Endothelial cell of umbilical vein (primary cell): Measurements from ENCODE around the gene PFDN6. TPM values are rescaled to one million over a fixed set of nuclear protein-coding genes. Genes with fewer than 3 reads are reported as not detected.

Experiments used
- BruUV-seq: library from RNA; stranded (reverse); fragments of 400-500 nt; replicated peaks from 2 replicates; lab custom pipeline; 2021; lab: Mats Ljungman, UMichigan
- CTCF ChIA-PET: fragments of 300-600, 350-600 bp; sonication (Branson Sonifier 250); formaldehyde crosslinking; loops from one replicate; lab custom pipeline; 2021; ENCODE audit warnings: antibody characterized with exemption, inconsistent platforms; lab: Charles Lee
- POLR2A ChIA-PET: fragments of 300-600, 350-600 bp; sonication (Branson Sonifier 250); formaldehyde crosslinking; loops from one replicate; lab custom pipeline; 2021; ENCODE audit warnings: antibody characterized with exemption, inconsistent platforms; lab: Charles Lee
- DNase-seq: peaks from one replicate; pipeline ENCODE4 v3.0.0-alpha.2; 2011; ENCODE audit warnings: low read depth, low spot score
- FAIRE-seq: peaks from 2 replicates; lab custom pipeline; 2011; peaks lifted over from hg19 to GRCh38; lab: Jason Lieb, UNC
- H2AFZ ChIP-seq: 2 replicates; pipeline ENCODE4 v1.6.0; 2012; ENCODE audit warnings: low read depth, low read length, control low read depth, inconsistent platforms
- H3K27ac ChIP-seq: 2 replicates; pipeline ENCODE4 v1.5.1; 2011; ENCODE audit warnings: low read depth, mild to moderate bottlenecking, control low read depth, low read length, moderate library complexity; ENCODE audit not compliant: insufficient read depth
- H3K27me3 ChIP-seq, 2 experiments: 2 replicates each; pipeline versions ENCODE4 v1.6.0 to v1.6.1; 2011; ENCODE audit warnings: low read length in 2 of 2, mixed read lengths in 1 of 2; ENCODE audit not compliant: control insufficient read depth in 2 of 2, insufficient read depth in 2 of 2
- H3K36me3 ChIP-seq, 2 experiments: 2 replicates in 1 of 2; 3 replicates in 1 of 2; pipeline ENCODE4 v1.5.1; 2011; ENCODE audit warnings: low read length in 2 of 2, mild to moderate bottlenecking in 1 of 2, moderate library complexity in 1 of 2; ENCODE audit not compliant: control insufficient read depth in 2 of 2, insufficient read depth in 2 of 2; ENCODE audit errors: extremely low read depth in 1 of 2
- H3K4me1 ChIP-seq: 3 replicates; pipeline ENCODE4 v1.5.1; 2011; ENCODE audit warnings: mild to moderate bottlenecking, low read length; ENCODE audit not compliant: control insufficient read depth, insufficient read depth; ENCODE audit errors: extremely low read depth
- H3K4me2 ChIP-seq: 2 replicates; pipeline ENCODE4 v1.6.1; 2011; ENCODE audit warnings: low read length, control low read depth, mixed read lengths; ENCODE audit not compliant: insufficient read depth
- H3K4me3 ChIP-seq, 3 experiments: fragments of 200-600 bp in 1 of 3; sonication (generic), shearing (Covaris generic) in 1 of 3; replicated peaks in 1 of 3; 2 replicates each; pipeline ENCODE4 v1.5.1; 2011 to 2016; ENCODE audit warnings: control low read depth in 3 of 3, low read length in 3 of 3, mild to moderate bottlenecking in 2 of 3, inconsistent platforms in 1 of 3, low read depth in 1 of 3, moderate library complexity in 1 of 3; ENCODE audit not compliant: insufficient read depth in 1 of 3
- H3K79me2 ChIP-seq: 2 replicates; pipeline ENCODE4 v1.6.0; 2012; ENCODE audit warnings: low read length, inconsistent platforms; ENCODE audit not compliant: control insufficient read depth, insufficient read depth
- H3K9ac ChIP-seq: replicated peaks from 2 replicates; pipeline ENCODE3; 2011; ENCODE audit warnings: low read length, control low read depth; ENCODE audit not compliant: insufficient read depth; ENCODE audit errors: extremely low read depth
- H3K9me1 ChIP-seq: replicated peaks from 3 replicates; pipeline ENCODE4 v1.6.0; 2011; ENCODE audit warnings: mild to moderate bottlenecking, low read length; ENCODE audit not compliant: control insufficient read depth, insufficient read depth; ENCODE audit errors: extremely low read depth
- H3K9me3 ChIP-seq: replicated peaks from 2 replicates; pipeline ENCODE4 v1.5.1; 2012; ENCODE audit warnings: low read length, inconsistent platforms; ENCODE audit not compliant: control insufficient read depth, insufficient read depth
- H4K20me1 ChIP-seq: replicated peaks from 2 replicates; pipeline ENCODE3; 2011; ENCODE audit warnings: mild to moderate bottlenecking, low read length; ENCODE audit not compliant: control insufficient read depth, insufficient read depth; ENCODE audit errors: extremely low read depth
- EZH2 ChIP-seq: IDR thresholded peaks from 2 replicates; pipeline ENCODE4 v1.6.1; 2012; ENCODE audit warnings: borderline replicate concordance, low read depth, mild to moderate bottlenecking, moderate library complexity, low read length, inconsistent platforms; ENCODE audit not compliant: severe bottlenecking
- FOS ChIP-seq: IDR thresholded peaks from 2 replicates; pipeline ENCODE4 v1.6.1; 2011; ENCODE audit warnings: mild to moderate bottlenecking, low read length, moderate library complexity, borderline replicate concordance; ENCODE audit not compliant: insufficient read depth
- MYC ChIP-seq: IDR thresholded peaks from one replicate; pipeline ENCODE4 v1.6.1; 2011; ENCODE audit warnings: mild to moderate bottlenecking, low read depth, low read length
- POLR2AphosphoS5 ChIP-seq: IDR thresholded peaks from 2 replicates; pipeline ENCODE4 v1.6.1; 2012; ENCODE audit warnings: low read depth, mild to moderate bottlenecking, control low read depth, low read length, moderate library complexity; ENCODE audit not compliant: insufficient read depth
- dilution Hi-C: fragments of 300-500 bp; cut with MboI; formaldehyde crosslinking; loops from one replicate; pipeline ENCODE4 v1.15.0; 2019; ENCODE audit warnings: low sequenced_read_pairs; ENCODE audit not compliant: extremely low pct_ligation_motif_present
- intact Hi-C: fragments of 100-400 bp; cut with micrococcal nuclease; formaldehyde crosslinking; loops from one replicate; pipeline ENCODE4 v1.10.0; 2022
- polyA plus RNA-seq, 4 experiments: library from polyadenylated mRNA; depleted of rRNA in 3 of 4; stranded (reverse) in 3 of 4; unstranded in 1 of 4; fragments of >200 nt; gene quantifications; 2 replicates each; pipeline versions ENCODE4 v1.2.1 to v1.2.3, GENCODE V29; 2011 to 2012; ENCODE audit warnings: missing spikeins in 1 of 4
- total RNA-seq: library from RNA; stranded (reverse); gene quantifications from 2 replicates; pipeline ENCODE4 v1.2.3, GENCODE V29; 2021
- TF ChIP-seq, protein P1 (sequence below), 2 donors: IDR thresholded peaks; 1 replicate in 1 of 2; 2 replicates in 1 of 2; pipeline ENCODE4 v1.5.1; 2011; ENCODE audit warnings: low read length in 2 of 2, mild to moderate bottlenecking in 2 of 2, moderate library complexity in 2 of 2, control low read depth in 1 of 2, inconsistent platforms in 1 of 2, low read depth in 1 of 2; ENCODE audit not compliant: insufficient read depth in 1 of 2; ENCODE audit errors: extremely low read depth in 1 of 2

The PFDN6 gene
- total and polyA plus RNA-seq, 2 donors (not counting 3 experiments of a cell fraction or from before 2014, with no cell fraction given) = 31.0 to 63.5 TPM

DNA sequence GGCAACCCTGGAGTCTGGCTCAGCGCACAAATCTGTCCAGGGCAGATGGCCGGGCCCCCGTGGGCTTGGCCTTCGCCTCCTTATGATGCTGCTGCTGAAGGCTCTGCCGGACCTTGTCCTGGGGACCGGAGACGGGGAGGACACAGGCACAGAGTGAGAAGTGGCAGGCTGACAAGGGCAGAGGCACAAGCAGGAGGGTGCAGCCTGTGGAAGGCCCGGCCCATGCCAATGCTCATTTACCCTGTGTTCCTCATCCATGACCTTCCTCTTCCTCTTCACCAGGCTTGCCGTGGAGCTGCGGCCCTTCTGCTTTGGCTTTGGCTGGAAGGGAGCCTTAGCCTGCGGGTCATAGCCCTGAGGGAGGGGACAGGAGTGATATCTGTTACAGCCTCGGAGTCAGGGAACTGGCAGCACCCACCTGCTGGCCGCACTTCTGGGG is 10.1 kb upstream of the PFDN6 start:
- intact Hi-C loops = no loop called here
- dilution Hi-C loops = no loop called here
- no peak for FAIRE-seq

GRCh38 chr6:33279971-33280511 is 9.4 kb upstream of the PFDN6 start:
- FAIRE-seq (peak; percentile 24), DNase-seq (peak; percentile 64)
- Histone ChIP-seq H3K9me3 (no peaks in the 10 kb centered on the region), H3K27ac (no peak overlapping the region), H3K9me1 (no peaks in the 10 kb centered on the region), H3K79me2 (peaks cover 8% of the 10 kb centered on the region), H3K9ac (no peak overlapping the region), H3K4me1 (peaks cover 17% of the 10 kb centered on the region), H3K27me3 (no peaks in the 10 kb centered on the region), H3K36me3 (peaks cover 0 to 33% of the 10 kb centered on the region in 2 experiments), H3K4me3 (no peak overlapping the region), H3K4me2 (no peak overlapping the region), H2AFZ (no peak overlapping the region), H4K20me1 (no peaks in the 10 kb centered on the region)
- dilution Hi-C loops = no loop called here
- TF ChIP-seq, protein P1, sequence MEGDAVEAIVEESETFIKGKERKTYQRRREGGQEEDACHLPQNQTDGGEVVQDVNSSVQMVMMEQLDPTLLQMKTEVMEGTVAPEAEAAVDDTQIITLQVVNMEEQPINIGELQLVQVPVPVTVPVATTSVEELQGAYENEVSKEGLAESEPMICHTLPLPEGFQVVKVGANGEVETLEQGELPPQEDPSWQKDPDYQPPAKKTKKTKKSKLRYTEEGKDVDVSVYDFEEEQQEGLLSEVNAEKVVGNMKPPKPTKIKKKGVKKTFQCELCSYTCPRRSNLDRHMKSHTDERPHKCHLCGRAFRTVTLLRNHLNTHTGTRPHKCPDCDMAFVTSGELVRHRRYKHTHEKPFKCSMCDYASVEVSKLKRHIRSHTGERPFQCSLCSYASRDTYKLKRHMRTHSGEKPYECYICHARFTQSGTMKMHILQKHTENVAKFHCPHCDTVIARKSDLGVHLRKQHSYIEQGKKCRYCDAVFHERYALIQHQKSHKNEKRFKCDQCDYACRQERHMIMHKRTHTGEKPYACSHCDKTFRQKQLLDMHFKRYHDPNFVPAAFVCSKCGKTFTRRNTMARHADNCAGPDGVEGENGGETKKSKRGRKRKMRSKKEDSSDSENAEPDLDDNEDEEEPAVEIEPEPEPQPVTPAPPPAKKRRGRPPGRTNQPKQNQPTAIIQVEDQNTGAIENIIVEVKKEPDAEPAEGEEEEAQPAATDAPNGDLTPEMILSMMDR (IDR thresholded peaks at IDR 0.05; ENCODE audit: extremely low read depth in 1 of 2, insufficient read depth in 1 of 2, low read depth in 1 of 2, low read length in 2 of 2) = peak; percentile 79 to 90
- TF ChIP-seq POLR2AphosphoS5 = peak; percentile 12
- no peak for TF ChIP-seq EZH2
- intact Hi-C loops = loop anchor here (1.0 kb wide), 3 partner anchors 19 to 127 kb away; no protein-coding TSS in a partner anchor
- ChIA-PET POLR2A (no interaction called here), CTCF (interaction anchor here (1.0 to 4.0 kb wide), 3 partner anchors 9 to 19 kb away, joined by 4 to 39 read pairs (median 7); partner anchors contain the start of genes PFDN6, RGL2 and WDR46)
- BruUV-seq = no TSS peak

More for the DNA sequence above, 10.1 kb upstream of the PFDN6 start:
- TF ChIP-seq FOS (no peak), MYC (no peak)
- CTCF ChIA-PET = interaction anchor here (1.0 to 4.0 kb wide), 4 partner anchors 10 to 146 kb away, joined by 3 to 39 read pairs (median 6); partner anchors contain the start of genes PFDN6, RGL2 and WDR46
- H3K4me3 ChIP-seq = no peak overlapping the region
- no peaks in the 10 kb centered on the region for H3K27me3 ChIP-seq
- DNase-seq = no peak
- peaks cover 16% of the 10 kb centered on the region for H3K79me2 ChIP-seq
- BruUV-seq = TSS peak; percentile 11
- H3K9me1 ChIP-seq = no peaks in the 10 kb centered on the region
- H3K4me2 ChIP-seq = no peak overlapping the region
- peaks cover 25% of the 10 kb centered on the region for H3K4me1 ChIP-seq
- H4K20me1 ChIP-seq = no peaks in the 10 kb centered on the region
- no peak overlapping the region for H3K27ac ChIP-seq
- no peak overlapping the region for H2AFZ ChIP-seq
- no peak overlapping the region for H3K9ac ChIP-seq
- POLR2A ChIA-PET = interaction anchor here (2.3 kb wide), 1 partner anchor 20 kb away, joined by 8 read pairs; no protein-coding TSS in a partner anchor
- no peaks in the 10 kb centered on the region for H3K9me3 ChIP-seq
- peaks cover 3 to 36% of the 10 kb centered on the region in 2 experiments for H3K36me3 ChIP-seq
